Measurements from ENCODE around the gene BIRC2.
"Not testable (repeated sequence)": the region's sequence is repeated elsewhere in the genome, so short reads cannot be mapped to it uniquely, and the experiment has no call there.

BIRC2 gene

GRCh38 chr11:102364991-102365390 lies 18.0 kb downstream of the BIRC2 start:
- no peak for DNase-seq (ENCODE audit: extremely low spot score)
- ChIA-PET POLR2A (no interaction called here), CTCF (interaction anchor here (0.6 kb wide), 1 partner anchor 248 kb away, joined by 3 read pairs; no protein-coding TSS in a partner anchor)
- no peak for TF ChIP-seq ZNF384 (IDR thresholded peaks at IDR 0.05)
- TF ChIP-seq SUZ12 (IDR thresholded peaks at IDR 0.05) = no peak
- TF ChIP-seq SP1 (IDR thresholded peaks at IDR 0.05) = no peak
- TF ChIP-seq BHLHE40 (IDR thresholded peaks at IDR 0.05; ENCODE audit: borderline replicate concordance) = no peak
- TF ChIP-seq HDGF (IDR thresholded peaks at IDR 0.05; ENCODE audit: borderline replicate concordance) = no peak
- TF ChIP-seq L3MBTL2 (conservative IDR thresholded peaks at IDR 0.05) = no peak
- no peak for TF ChIP-seq FOXM1 (IDR thresholded peaks at IDR 0.05; ENCODE audit: borderline replicate concordance)
- TF ChIP-seq LEF1 (IDR thresholded peaks at IDR 0.05; ENCODE audit: borderline replicate concordance) = no peak
- TF ChIP-seq ARNT (IDR thresholded peaks at IDR 0.05) = no peak
- TF ChIP-seq PKNOX1 (IDR thresholded peaks at IDR 0.05) = no peak
- TF ChIP-seq CTBP1 (IDR thresholded peaks at IDR 0.05; ENCODE audit: borderline replicate concordance) = no peak
- TF ChIP-seq ELF4 (IDR thresholded peaks at IDR 0.05) = no peak
- no peak for TF ChIP-seq FOXA1 (IDR thresholded peaks at IDR 0.05)
- TF ChIP-seq TARDBP (IDR thresholded peaks at IDR 0.05) = no peak
- no peak for TF ChIP-seq NFRKB (IDR thresholded peaks at IDR 0.05)
- no peak for TF ChIP-seq FOXK2 (IDR thresholded peaks at IDR 0.05)

DNA sequence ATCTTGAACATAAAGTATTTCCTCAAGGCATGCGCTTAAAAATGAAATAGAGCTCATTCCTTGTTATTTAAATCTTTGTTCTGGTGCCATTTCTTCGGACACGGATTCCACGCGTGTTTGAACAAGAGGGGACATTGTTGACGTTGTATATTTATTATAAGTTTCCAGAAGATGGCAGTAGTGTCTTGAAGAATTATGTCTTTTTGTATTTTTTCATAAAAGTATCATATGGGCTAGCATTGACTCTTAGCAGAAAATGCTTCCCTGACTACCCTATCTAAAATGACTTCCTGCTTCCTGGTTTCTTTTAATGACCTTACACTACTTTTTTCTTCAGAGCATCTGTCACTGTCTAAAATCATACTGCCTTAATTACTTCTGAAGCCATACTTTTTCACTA lies 20.4 kb downstream of the BIRC2 start:
- no peak for TF ChIP-seq NFRKB (IDR thresholded peaks at IDR 0.05)
- TF ChIP-seq FOXK2 (IDR thresholded peaks at IDR 0.05) = no peak
- TF ChIP-seq TARDBP (IDR thresholded peaks at IDR 0.05) = no peak
- no peak for TF ChIP-seq SP1 (IDR thresholded peaks at IDR 0.05)
- TF ChIP-seq FOXM1 (IDR thresholded peaks at IDR 0.05; ENCODE audit: borderline replicate concordance) = no peak
- no peak for TF ChIP-seq SUZ12 (IDR thresholded peaks at IDR 0.05)
- no peak for TF ChIP-seq LEF1 (IDR thresholded peaks at IDR 0.05; ENCODE audit: borderline replicate concordance)
- TF ChIP-seq FOXA1 (IDR thresholded peaks at IDR 0.05) = no peak
- no peak for TF ChIP-seq CTBP1 (IDR thresholded peaks at IDR 0.05; ENCODE audit: borderline replicate concordance)
- TF ChIP-seq HDGF (IDR thresholded peaks at IDR 0.05; ENCODE audit: borderline replicate concordance) = no peak
- no peak for TF ChIP-seq PKNOX1 (IDR thresholded peaks at IDR 0.05)
- TF ChIP-seq L3MBTL2 (conservative IDR thresholded peaks at IDR 0.05) = no peak
- TF ChIP-seq ELF4 (IDR thresholded peaks at IDR 0.05) = no peak
- ChIA-PET CTCF (no interaction called here), POLR2A (no interaction called here)
- DNase-seq (ENCODE audit: extremely low spot score) = no peak

DNA sequence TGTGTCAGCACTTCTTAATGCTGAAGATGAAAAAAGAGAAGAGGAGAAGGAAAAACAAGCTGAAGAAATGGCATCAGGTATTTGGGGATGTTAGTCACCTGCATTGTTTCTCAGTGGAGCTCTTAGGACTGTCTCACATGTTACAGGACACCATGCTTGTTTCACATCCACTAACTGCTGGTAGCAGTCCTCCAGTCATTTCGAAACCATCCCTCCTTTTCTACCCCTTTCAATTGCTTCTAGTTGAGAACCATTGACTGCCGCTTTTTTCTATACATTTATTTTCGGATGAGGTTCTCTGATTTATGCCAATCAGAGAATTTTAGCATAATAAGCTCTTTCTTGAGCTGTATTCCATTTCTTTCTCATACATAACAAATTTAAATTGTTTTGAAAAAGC lies 21.5 kb downstream of the BIRC2 start:
- no peak for DNase-seq (ENCODE audit: extremely low spot score)
- ChIA-PET POLR2A (no interaction called here), CTCF (no interaction called here)
- TF ChIP-seq FOXM1 (IDR thresholded peaks at IDR 0.05; ENCODE audit: borderline replicate concordance) (no peak), SUZ12 (IDR thresholded peaks at IDR 0.05) (no peak), FOXK2 (IDR thresholded peaks at IDR 0.05) (no peak), CTBP1 (IDR thresholded peaks at IDR 0.05; ENCODE audit: borderline replicate concordance) (no peak), FOXA1 (IDR thresholded peaks at IDR 0.05) (no peak), PKNOX1 (IDR thresholded peaks at IDR 0.05) (no peak), TARDBP (IDR thresholded peaks at IDR 0.05) (no peak), ELF4 (IDR thresholded peaks at IDR 0.05) (no peak), BHLHE40 (IDR thresholded peaks at IDR 0.05; ENCODE audit: borderline replicate concordance) (no peak), LEF1 (IDR thresholded peaks at IDR 0.05; ENCODE audit: borderline replicate concordance) (no peak), HDGF (IDR thresholded peaks at IDR 0.05; ENCODE audit: borderline replicate concordance) (no peak), L3MBTL2 (conservative IDR thresholded peaks at IDR 0.05) (no peak)

DNA sequence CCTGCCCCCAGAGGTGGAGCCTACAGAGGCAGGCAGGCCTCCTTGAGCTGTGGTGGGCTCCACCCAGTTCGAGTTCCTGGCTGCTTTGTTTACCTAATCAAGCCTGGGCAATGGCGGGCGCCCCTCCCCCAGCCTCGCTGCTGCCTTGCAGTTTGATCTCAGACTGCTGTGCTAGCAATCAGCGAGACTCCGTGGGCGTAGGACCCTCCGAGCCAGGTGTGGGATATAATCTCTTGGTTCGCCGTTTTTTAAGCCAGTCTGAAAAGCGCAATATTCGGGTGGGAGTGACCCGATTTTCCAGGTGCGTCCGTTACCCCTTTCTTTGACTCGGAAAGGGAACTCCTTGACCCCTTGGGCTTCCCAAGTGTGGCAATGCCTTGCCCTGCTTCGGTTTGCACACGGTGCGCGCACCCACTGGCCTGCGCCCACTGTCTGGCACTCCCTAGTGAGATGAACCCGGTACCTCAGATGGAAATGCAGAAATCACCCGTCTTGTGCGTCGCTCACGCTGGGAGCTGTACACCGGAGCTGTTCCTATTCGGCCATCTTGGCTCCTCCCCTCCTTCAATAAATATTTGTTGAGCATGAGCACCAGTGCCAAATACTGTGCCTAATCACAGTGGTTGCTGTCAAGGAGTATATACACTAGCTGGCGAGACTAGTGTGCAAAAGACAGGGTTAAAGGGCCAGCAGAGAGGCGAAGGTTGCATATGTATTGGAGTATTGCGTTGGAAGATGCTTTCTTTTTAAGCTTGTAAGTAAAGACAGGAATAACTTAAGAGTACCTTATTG lies 27.8 kb downstream of the BIRC2 start:
- POLR2A ChIA-PET; DNase-seq (ENCODE audit: extremely low spot score): not testable (repeated sequence)
- CTCF ChIA-PET = interaction anchor here (0.7 to 1.0 kb wide), 2 partner anchors 16 to 50 kb away, joined by 3 to 4 read pairs; no protein-coding TSS in a partner anchor

GRCh38 chr11:102375720-102376399 lies 28.8 kb downstream of the BIRC2 start:
- DNase-seq (ENCODE audit: extremely low spot score) = no peak
- CTCF ChIA-PET = interaction anchor here (0.7 to 1.0 kb wide), 2 partner anchors 15 to 51 kb away, joined by 3 to 4 read pairs; no protein-coding TSS in a partner anchor
- POLR2A ChIA-PET = no interaction called here
- peak; percentile 47; the same call in 1 of the 2 replicates for TF ChIP-seq PKNOX1 (IDR thresholded peaks at IDR 0.05)
- TF ChIP-seq NFRKB (IDR thresholded peaks at IDR 0.05) = no peak

GRCh38 chr11:102377891-102378290 lies 30.9 kb downstream of the BIRC2 start:
- ChIA-PET POLR2A (no interaction called here), CTCF (no interaction called here)
- DNase-seq (ENCODE audit: extremely low spot score) = no peak
- no peak for TF ChIP-seq ARNT (IDR thresholded peaks at IDR 0.05)
- no peak for TF ChIP-seq BHLHE40 (IDR thresholded peaks at IDR 0.05; ENCODE audit: borderline replicate concordance)
- TF ChIP-seq FOXA1 (IDR thresholded peaks at IDR 0.05) = no peak
- TF ChIP-seq ELF4 (IDR thresholded peaks at IDR 0.05) = no peak
- no peak for TF ChIP-seq LEF1 (IDR thresholded peaks at IDR 0.05; ENCODE audit: borderline replicate concordance)
- no peak for TF ChIP-seq TARDBP (IDR thresholded peaks at IDR 0.05)
- no peak for TF ChIP-seq FOXM1 (IDR thresholded peaks at IDR 0.05; ENCODE audit: borderline replicate concordance)
- no peak for TF ChIP-seq NFRKB (IDR thresholded peaks at IDR 0.05)
- no peak for TF ChIP-seq HDGF (IDR thresholded peaks at IDR 0.05; ENCODE audit: borderline replicate concordance)
- no peak for TF ChIP-seq CTBP1 (IDR thresholded peaks at IDR 0.05; ENCODE audit: borderline replicate concordance)
- TF ChIP-seq L3MBTL2 (conservative IDR thresholded peaks at IDR 0.05) = no peak
- no peak for TF ChIP-seq SP1 (IDR thresholded peaks at IDR 0.05)
- no peak for TF ChIP-seq ZNF384 (IDR thresholded peaks at IDR 0.05)
- TF ChIP-seq PKNOX1 (IDR thresholded peaks at IDR 0.05) = no peak
- TF ChIP-seq FOXK2 (IDR thresholded peaks at IDR 0.05) = no peak

Data from HEK293T (cell line).